GM19395 (cell line): Measurements from ENCODE around the gene ZNF12.
"Not testable (repeated sequence)": the region's sequence is repeated elsewhere in the genome, so short reads cannot be mapped to it uniquely, and the experiment has no call there.

Experiments used
- ATAC-seq: cut with Tn5 transposase; IDR thresholded peaks from one replicate; pipeline ENCODE4 v1.9.1; 2021; ENCODE audit warnings: mild to moderate bottlenecking, moderate library complexity; ENCODE audit not compliant: unreplicated experiment

ZNF12 gene

GRCh38 chr7:6706666-6707407 is at the start of gene ZNF12:
TSS of gene ZNF12 (minus strand) at chr7:6706947. CDS start at chr7:6705173, 1,774 bp downstream.
- ATAC-seq = peak; percentile 91

GRCh38 chr7:6753964-6754363 is 47.2 kb upstream of the ZNF12 start, which contains the start of gene RSPH10B2:
TSS of gene RSPH10B2 (plus strand) at chr7:6754103. CDS start at chr7:6757678, 3,575 bp downstream.
- ATAC-seq = not testable (repeated sequence)

- not testable (repeated sequence) for ATAC-seq
Measured at GRCh38 chr7:6750173-6750572, 43.4 kb upstream of the ZNF12 start.

- not testable (repeated sequence) for ATAC-seq
Measured at GRCh38 chr7:6749335-6749734, 42.6 kb upstream of the ZNF12 start.

GRCh38 chr7:6744410-6745100 is 37.8 kb upstream of the ZNF12 start:
- not testable (repeated sequence) for ATAC-seq

GRCh38 chr7:6738415-6738814 is 31.7 kb upstream of the ZNF12 start:
- not testable (repeated sequence) for ATAC-seq

- no peak for ATAC-seq
Measured at GRCh38 chr7:6730343-6730633, 23.5 kb upstream of the ZNF12 start.

- ATAC-seq = peak; percentile 93
Measured at GRCh38 chr7:6729492-6730342, 23.0 kb upstream of the ZNF12 start.

GRCh38 chr7:6728893-6729491 is 22.2 kb upstream of the ZNF12 start:
- not testable (repeated sequence) for ATAC-seq

GRCh38 chr7:6727663-6728062 is 20.9 kb upstream of the ZNF12 start:
- ATAC-seq = no peak

GRCh38 chr7:6726341-6726740 is 19.6 kb upstream of the ZNF12 start:
- ATAC-seq = not testable (repeated sequence)

- peak; percentile 79 for ATAC-seq
Measured at GRCh38 chr7:6725003-6725402, 18.3 kb upstream of the ZNF12 start.

GRCh38 chr7:6724351-6724750 is 17.6 kb upstream of the ZNF12 start:
- not testable (repeated sequence) for ATAC-seq

GRCh38 chr7:6718124-6718523 is 11.4 kb upstream of the ZNF12 start:
- no peak for ATAC-seq

GRCh38 chr7:6715898-6716297 is 9.2 kb upstream of the ZNF12 start:
- not testable (repeated sequence) for ATAC-seq

- ATAC-seq = no peak
Measured at GRCh38 chr7:6714360-6714759, 7.6 kb upstream of the ZNF12 start.

- no peak for ATAC-seq
Measured at GRCh38 chr7:6709808-6710207, 3.1 kb upstream of the ZNF12 start.

- no peak for ATAC-seq
Measured at GRCh38 chr7:6708304-6708703, 1.6 kb upstream of the ZNF12 start.

- ATAC-seq = peak; percentile 38
Measured at GRCh38 chr7:6705959-6706665, 635 bp downstream of the ZNF12 start.

GRCh38 chr7:6701860-6702259 is 4.9 kb downstream of the ZNF12 start:
- ATAC-seq = no peak
